Spleen (tissue), 11 donors: Measurements from ENCODE around the gene C14orf93. TPM values are rescaled to one million over a fixed set of nuclear protein-coding genes. Genes with fewer than 3 reads are reported as not detected.

ENCODE experiments used
- DNase-seq: peaks from one replicate; pipeline ENCODE4 v3.0.0-alpha.2; 2020
- H3K27ac ChIP-seq, 8 donors: fragments of 200-600 bp; sonication (generic) in 7 of 8; 1 replicate in 4 of 8; 2 replicates in 4 of 8; pipeline versions ENCODE4 v1.5.0 to v1.8.0; 2016 to 2021; ENCODE audit warnings: inconsistent platforms in 4 of 8, mild to moderate bottlenecking in 4 of 8, moderate library complexity in 1 of 8
- H3K27me3 ChIP-seq, 7 donors: fragments of 200-600 bp; sonication (generic) in 6 of 7; replicated peaks in 1 of 7; 1 replicate in 4 of 7; 2 replicates in 3 of 7; pipeline versions ENCODE4 v1.5.0 to v1.8.0; 2016 to 2021; ENCODE audit warnings: inconsistent platforms in 3 of 7, mild to moderate bottlenecking in 1 of 7
- H3K36me3 ChIP-seq, 6 donors: fragments of 200-600 bp; sonication (generic) in 5 of 6; 1 replicate in 4 of 6; 2 replicates in 2 of 6; pipeline versions ENCODE4 v1.5.0 to v1.8.0; 2016 to 2021; ENCODE audit warnings: inconsistent platforms in 2 of 6
- H3K4me1 ChIP-seq, 6 donors: fragments of 200-600 bp; sonication (generic) in 5 of 6; 1 replicate in 3 of 6; 2 replicates in 3 of 6; pipeline versions ENCODE4 v1.5.0 to v1.8.0; 2016 to 2021; ENCODE audit warnings: inconsistent platforms in 3 of 6
- H3K4me3 ChIP-seq, 8 donors: fragments of 200-600 bp; sonication (generic) in 7 of 8; 1 replicate in 4 of 8; 2 replicates in 4 of 8; pipeline versions ENCODE4 v1.5.0 to v1.8.0; 2016 to 2021; ENCODE audit warnings: inconsistent platforms in 4 of 8, mild to moderate bottlenecking in 4 of 8, moderate library complexity in 2 of 8
- H3K9me3 ChIP-seq, 8 donors: fragments of 200-600 bp; sonication (generic) in 7 of 8; 1 replicate in 4 of 8; 2 replicates in 4 of 8; pipeline versions ENCODE4 v1.5.0 to v1.8.0; 2016 to 2021; ENCODE audit warnings: inconsistent platforms in 4 of 8
- POLR2A ChIP-seq, 3 donors: fragments of 450-650 bp; IDR thresholded peaks; one replicate each; pipeline ENCODE4 v1.5.1; 2017; ENCODE audit warnings: antibody characterized with exemption in 3 of 3, mild to moderate bottlenecking in 1 of 3
- POLR2AphosphoS5 ChIP-seq, 3 donors: sonication (generic); formaldehyde crosslinking; IDR thresholded peaks; one replicate each; pipeline ENCODE4 v1.5.1; 2017; ENCODE audit warnings: antibody characterized with exemption in 3 of 3
- WGBS, 5 donors: extraction: QIAGEN DNeasy Blood & Tissue Kit in 3 of 5; methylation state at CpG; one replicate each; pipeline versions ENCODE4 v1.1.5 to v1.1.7; 2013 to 2018; 5-methylcytosine and 5-hydroxymethylcytosine counted together
- intact Hi-C: fragments of 100-400 bp; cut with DNase I; formaldehyde crosslinking; loops from one replicate; pipeline ENCODE4 v1.15.0; 2023; ENCODE audit warnings: low total_unique reads
- polyA plus RNA-seq, 3 donors: library from polyadenylated mRNA; stranded (reverse); fragments of 200-250 nt; gene quantifications; one replicate each; pipeline ENCODE4 v1.2.1, GENCODE V29; 2013
- total RNA-seq, 7 donors: library from RNA; depleted of rRNA in 3 of 7; stranded (reverse); fragments of >200 nt in 3 of 7; fragmentation: NEBNext Ultra II Directional in 4 of 7; extraction: Animal tissue kit (Norgen Biotek cat#: 25700) in 4 of 7; gene quantifications; one replicate each; pipeline versions ENCODE4 v1.1.0 to v1.2.1, GENCODE V29; 2016 to 2021
- TF ChIP-seq, protein P1 (sequence below), 11 experiments: fragments of 200-600 bp in 7 of 11; fragments of 450-650 bp in 4 of 11; sonication (generic) in 4 of 11; IDR thresholded peaks in 8 of 11; conservative IDR thresholded peaks in 3 of 11; 1 replicate in 7 of 11; 2 replicates in 4 of 11; pipeline versions ENCODE4 v1.4.0 to v1.8.0; 2016 to 2021; ENCODE audit warnings: antibody characterized with exemption in 11 of 11, inconsistent platforms in 4 of 11, mild to moderate bottlenecking in 1 of 11
- donor health status: healthy with polysubstance abuse.
- donor health status: DM: no; HTN: no; CAD: no; lungs with moderate emphysema.
- donor health status: DM: no; HTN: no; CAD: no.
- donor health status: Bipolar disorder and iron deficiency.
- donor health status: healthy.
- donor health status: DM: no; HTN: no; CAD: no.
- donor health status: DM: yes; HTN: yes; CAD: no.

Gene C14orf93
- total and polyA plus RNA-seq, 10 donors = 7.3 to 27.0 (median 10.6) TPM

DNA sequence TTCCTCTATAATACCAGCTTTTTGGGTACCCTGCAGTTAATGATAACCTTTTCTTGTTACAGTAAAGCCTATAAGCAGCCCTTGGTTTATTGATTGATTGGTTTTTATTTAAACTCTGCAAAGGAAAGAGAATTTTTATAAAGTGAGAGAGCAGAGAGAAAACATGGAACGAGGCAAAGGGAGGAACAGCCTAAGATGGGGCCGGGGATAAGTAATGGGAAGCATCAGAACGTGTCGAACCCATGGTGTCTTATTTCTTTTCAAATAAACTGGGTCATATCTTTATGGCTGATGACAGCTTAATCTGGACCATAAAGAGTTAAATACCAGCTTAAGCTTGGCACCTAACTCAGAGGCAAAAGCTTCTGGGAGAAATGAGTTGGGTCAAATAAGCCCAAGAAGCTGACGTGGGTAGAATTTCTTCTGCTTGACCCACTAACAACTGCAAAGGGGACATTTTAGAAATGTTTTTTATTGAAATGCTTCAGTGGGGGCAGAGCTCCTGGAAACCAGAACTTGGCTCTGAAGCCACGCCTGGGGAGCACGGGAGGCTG, 12.0 kb upstream of the C14orf93 start:
- no peak for TF ChIP-seq POLR2A (IDR thresholded peaks at IDR 0.05)
- TF ChIP-seq, protein P1, sequence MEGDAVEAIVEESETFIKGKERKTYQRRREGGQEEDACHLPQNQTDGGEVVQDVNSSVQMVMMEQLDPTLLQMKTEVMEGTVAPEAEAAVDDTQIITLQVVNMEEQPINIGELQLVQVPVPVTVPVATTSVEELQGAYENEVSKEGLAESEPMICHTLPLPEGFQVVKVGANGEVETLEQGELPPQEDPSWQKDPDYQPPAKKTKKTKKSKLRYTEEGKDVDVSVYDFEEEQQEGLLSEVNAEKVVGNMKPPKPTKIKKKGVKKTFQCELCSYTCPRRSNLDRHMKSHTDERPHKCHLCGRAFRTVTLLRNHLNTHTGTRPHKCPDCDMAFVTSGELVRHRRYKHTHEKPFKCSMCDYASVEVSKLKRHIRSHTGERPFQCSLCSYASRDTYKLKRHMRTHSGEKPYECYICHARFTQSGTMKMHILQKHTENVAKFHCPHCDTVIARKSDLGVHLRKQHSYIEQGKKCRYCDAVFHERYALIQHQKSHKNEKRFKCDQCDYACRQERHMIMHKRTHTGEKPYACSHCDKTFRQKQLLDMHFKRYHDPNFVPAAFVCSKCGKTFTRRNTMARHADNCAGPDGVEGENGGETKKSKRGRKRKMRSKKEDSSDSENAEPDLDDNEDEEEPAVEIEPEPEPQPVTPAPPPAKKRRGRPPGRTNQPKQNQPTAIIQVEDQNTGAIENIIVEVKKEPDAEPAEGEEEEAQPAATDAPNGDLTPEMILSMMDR (IDR thresholded peaks at IDR 0.05 in 8 of 11, conservative IDR thresholded peaks at IDR 0.05 in 3 of 11) = no peak
- no peak for TF ChIP-seq POLR2AphosphoS5 (IDR thresholded peaks at IDR 0.05)
- Histone ChIP-seq H3K36me3 (peaks cover 0 to 51% (median 16%) of the 10 kb centered on the region in 6 donors), H3K27me3 (no peaks in the 10 kb centered on the region), H3K4me3 (no peak overlapping the region), H3K4me1 (peaks cover 0 to 32% (median 9%) of the 10 kb centered on the region in 6 donors), H3K9me3 (no peaks in the 10 kb centered on the region), H3K27ac (no peak overlapping the region)
- no peak for DNase-seq
- 67 to 88% (median 79%) methylated on average over 7 of the region's 7 CpGs for WGBS, 5 donors
- intact Hi-C loops = no loop called here

DNA sequence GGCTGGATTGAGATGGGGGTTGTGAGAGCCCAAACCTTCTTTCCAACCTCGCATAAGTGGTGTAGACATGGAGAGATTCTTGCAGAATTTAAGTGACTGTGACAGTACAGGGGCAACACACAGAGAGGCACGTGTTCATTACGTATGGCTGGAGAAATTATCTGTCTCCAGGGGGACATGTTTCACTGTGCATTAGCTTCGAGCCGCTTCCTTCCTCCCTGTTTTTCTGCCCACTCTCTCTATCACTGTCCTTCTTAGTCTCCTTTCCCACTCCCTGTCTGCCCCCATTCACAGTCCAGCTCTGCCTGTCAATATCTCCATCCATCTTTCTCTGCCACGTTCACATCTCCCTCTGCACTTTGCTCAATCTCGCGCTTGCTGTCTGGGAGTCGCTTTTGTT, 11.5 kb upstream of the C14orf93 start:
- Histone ChIP-seq H3K4me1 (peaks cover 0 to 31% (median 9%) of the 10 kb centered on the region in 6 donors), H3K4me3 (no peak overlapping the region), H3K36me3 (peaks cover 0 to 46% (median 14%) of the 10 kb centered on the region in 6 donors), H3K9me3 (no peaks in the 10 kb centered on the region), H3K27me3 (no peaks in the 10 kb centered on the region), H3K27ac (no peak overlapping the region)
- no peak for TF ChIP-seq POLR2A (IDR thresholded peaks at IDR 0.05)
- no peak for TF ChIP-seq POLR2AphosphoS5 (IDR thresholded peaks at IDR 0.05)
- intact Hi-C loops = no loop called here
- 78 to 92% (median 86%) methylated on average over 9 of the region's 9 CpGs for WGBS, 5 donors
- DNase-seq = no peak

DNA sequence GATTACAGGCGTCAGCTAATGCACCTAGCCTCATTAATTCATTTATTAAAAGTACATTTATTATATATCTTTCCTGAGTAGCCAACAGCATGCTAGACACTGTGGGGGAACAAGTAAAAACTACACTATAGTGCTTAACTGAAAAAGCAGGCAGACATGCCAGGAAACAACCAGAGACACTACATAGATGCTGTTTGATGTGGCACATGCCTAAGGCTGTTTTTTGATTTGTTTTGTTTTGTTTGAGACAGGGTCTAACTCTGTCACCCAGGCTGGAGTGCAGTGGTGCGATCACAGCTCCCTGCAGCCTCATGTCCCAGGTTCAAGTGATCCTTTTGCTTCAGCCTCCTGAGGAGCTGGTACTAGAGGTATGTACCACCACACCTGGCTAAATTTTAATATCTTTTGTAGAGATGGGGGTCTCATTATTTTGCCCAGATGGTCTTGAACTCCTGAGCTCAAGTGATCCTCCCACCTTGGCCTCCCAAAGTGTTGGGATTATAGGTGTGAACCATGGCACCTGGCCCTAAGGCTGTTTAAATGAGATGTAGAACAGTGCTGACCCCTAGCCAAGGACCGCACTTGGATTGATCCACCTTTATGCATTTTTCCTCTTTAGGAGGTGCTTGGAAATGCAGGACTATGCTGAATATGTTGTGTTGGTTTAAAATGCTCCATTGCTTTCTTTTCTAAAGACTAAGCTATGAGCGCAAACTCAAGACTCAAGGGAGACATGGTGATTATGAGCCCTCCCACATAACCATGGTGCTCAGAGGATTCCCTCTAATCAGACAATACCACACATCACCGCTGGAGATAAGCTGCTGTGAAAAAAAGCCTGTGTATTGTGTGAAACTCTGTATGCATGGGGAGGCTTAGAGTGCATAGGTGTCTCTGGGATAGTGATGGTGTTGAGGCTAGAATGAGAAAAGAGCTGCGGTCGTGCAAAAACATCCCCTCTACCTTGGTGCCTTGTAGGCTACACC, 10.5 kb upstream of the C14orf93 start:
- TF ChIP-seq POLR2A (IDR thresholded peaks at IDR 0.05) = no peak
- no peak for TF ChIP-seq POLR2AphosphoS5 (IDR thresholded peaks at IDR 0.05)
- TF ChIP-seq, protein P1 (IDR thresholded peaks at IDR 0.05 in 8 of 11, conservative IDR thresholded peaks at IDR 0.05 in 3 of 11) = no peak
- Histone ChIP-seq H3K27me3 (no peaks in the 10 kb centered on the region), H3K4me3 (no peak overlapping the region), H3K36me3 (peaks cover 0 to 36% (median 5%) of the 10 kb centered on the region in 6 donors), H3K9me3 (no peaks in the 10 kb centered on the region), H3K4me1 (peaks cover 0 to 21% (median 5%) of the 10 kb centered on the region in 6 donors), H3K27ac (no peak overlapping the region)
- WGBS, 5 donors = 84 to 95% (median 92%) methylated on average over 7 of the region's 7 CpGs
- DNase-seq = no peak
- intact Hi-C loops = no loop called here

DNA sequence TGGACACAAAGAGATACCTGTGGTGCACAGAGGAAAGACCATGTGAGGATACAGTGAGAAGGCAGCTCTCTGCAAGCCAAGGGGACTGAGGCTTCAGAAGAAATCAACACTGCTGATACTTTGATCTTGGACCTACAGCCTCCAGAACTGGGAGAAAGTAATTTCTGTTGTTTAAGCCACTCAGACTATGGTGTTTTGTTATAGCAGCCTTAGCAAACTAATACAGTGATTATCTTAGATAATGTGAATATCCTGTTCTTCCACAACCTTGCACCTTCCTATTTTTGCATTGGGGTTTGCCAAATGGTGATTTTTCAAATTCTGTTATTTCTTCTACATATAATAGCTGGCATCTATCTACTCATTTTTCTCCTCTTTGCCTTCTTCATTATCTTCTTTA, 8.2 kb upstream of the C14orf93 start:
- Histone ChIP-seq H3K27ac (no peak overlapping the region), H3K9me3 (no peaks in the 10 kb centered on the region), H3K4me1 (peaks cover 0 to 10% (median 0%) of the 10 kb centered on the region in 6 donors), H3K4me3 (no peak overlapping the region), H3K36me3 (peaks cover 0 to 13% (median 0%) of the 10 kb centered on the region in 6 donors), H3K27me3 (no peaks in the 10 kb centered on the region)
- TF ChIP-seq POLR2AphosphoS5 (IDR thresholded peaks at IDR 0.05) (no peak), POLR2A (IDR thresholded peaks at IDR 0.05) (no peak)
- TF ChIP-seq, protein P1 (IDR thresholded peaks at IDR 0.05 in 8 of 11, conservative IDR thresholded peaks at IDR 0.05 in 3 of 11) = no peak
- intact Hi-C loops = no loop called here
- DNase-seq = no peak
